ENCODE results near the gene TRAM2. TPM values are rescaled to one million over a fixed set of nuclear protein-coding genes. Genes with fewer than 3 reads are reported as not detected.

TRAM2 gene
- total and polyA plus RNA-seq, 2 of the 8 experiments (the other 6 are each of a cell fraction or from before 2014, with no cell fraction given), result 9.0 to 21.4 TPM

DNA sequence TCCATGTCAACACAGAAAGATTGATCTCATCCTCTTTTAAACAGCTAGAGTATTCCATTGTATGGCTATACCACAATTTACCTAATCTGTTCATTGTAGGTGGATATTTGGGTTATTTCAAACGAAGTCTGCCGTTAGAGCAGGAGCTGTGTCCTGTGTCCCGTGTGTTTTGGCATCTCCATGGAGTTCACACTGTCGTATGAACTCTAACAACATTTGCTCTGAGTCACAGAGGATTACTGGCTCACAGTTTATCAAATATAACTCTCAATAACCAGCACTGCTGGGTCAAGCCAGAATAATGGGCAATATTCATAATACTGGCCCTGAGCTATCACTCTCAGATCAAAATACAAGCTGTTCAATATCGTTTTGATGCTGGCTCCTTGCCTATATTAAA is 16.4 kb downstream of the TRAM2 start:
- 91% methylated on average over 5 of the region's 5 CpGs; no CpG with 5 or more reads in 1 of the 2 experiments for WGBS, 2 experiments (ENCODE audit: extremely low coverage in 1 of 2, insufficient coverage in 1 of 2, insufficient read length in 1 of 2, insufficient replicate concordance in 2 of 2, low coverage in 1 of 2, low lambda C conversion rate in 2 of 2, missing lambda C conversion rate in 1 of 2)
- CTCF ChIA-PET (ENCODE audit: partially characterized antibody), result interaction anchor here (0.6 to 2.2 kb wide), 4 partner anchors 9 to 22 kb away, joined by 3 to 8 read pairs (median 4); partner anchors contain the start of gene TRAM2
- FAIRE-seq, result no peak

More for the DNA sequence above, 16.4 kb downstream of the TRAM2 start:
- H3K9ac ChIP-seq (replicated peaks in 1 of 4; ENCODE audit: extremely low read depth in 1 of 4, low read depth in 3 of 4, low read length in 3 of 4), result no peak overlapping the region
- peaks cover 0 to 54% of the 10 kb centered on the region in 2 experiments; a peak in 2 of 4 replicates for H3K79me2 ChIP-seq (ENCODE audit: control insufficient read depth in 1 of 2, insufficient read depth in 2 of 2, low read length in 2 of 2)
- H3K9me3 ChIP-seq (ENCODE audit: insufficient read depth in 2 of 2, low read depth in 1 of 2, low read length in 1 of 2), result no peaks in the 10 kb centered on the region
- 0 out of 2 replicates have a peak overlapping the region, but pooled peaks have one; percentile 50 for H2BK15ac ChIP-seq (ENCODE audit: low read length)
- H2BK5ac ChIP-seq (ENCODE audit: low read depth, low read length), result no peak overlapping the region
- no peak overlapping the region for H2BK12ac ChIP-seq (ENCODE audit: low read depth, low read length)
- no peak overlapping the region for H3K23ac ChIP-seq (ENCODE audit: insufficient read length)
- H4K20me1 ChIP-seq (replicated peaks in 1 of 2; ENCODE audit: control insufficient read depth in 1 of 2, insufficient read depth in 2 of 2, low read length in 2 of 2), result peaks cover 0 to 5% of the 10 kb centered on the region in 2 experiments
- no peak overlapping the region for H2AFZ ChIP-seq (ENCODE audit: low read length)
- no peak overlapping the region for H3K18ac ChIP-seq (ENCODE audit: extremely low read depth, low read length)
- no peaks in the 10 kb centered on the region for H3K23me2 ChIP-seq (ENCODE audit: low read depth, low read length)
- no peaks in the 10 kb centered on the region for H3K27me3 ChIP-seq (replicated peaks in 1 of 4; ENCODE audit: control insufficient read depth in 3 of 4, extremely low read depth in 1 of 4, insufficient read depth in 3 of 4, low read length in 3 of 4)
- no peak for DNase-seq (ENCODE audit: low read depth in 1 of 2, low spot score in 2 of 2)
- H3K79me1 ChIP-seq (ENCODE audit: low read depth, low read length), result peaks cover 12% of the 10 kb centered on the region; the same call in 1 of the 2 replicates
- H3K14ac ChIP-seq (ENCODE audit: insufficient read length), result no peak overlapping the region
- POLR2A ChIA-PET (ENCODE audit: partially characterized antibody), result interaction anchor here (0.6 to 1.0 kb wide), 4 partner anchors 16 to 219 kb away, joined by 3 to 4 read pairs (median 3); no protein-coding TSS in a partner anchor
- H3K56ac ChIP-seq (replicated peaks; ENCODE audit: insufficient read length, low read depth, low read length), result no peak overlapping the region
- H3K4ac ChIP-seq (replicated peaks; ENCODE audit: insufficient read length, low read depth, low read length), result no peak overlapping the region
- no peak overlapping the region for H3K4me2 ChIP-seq (ENCODE audit: insufficient read depth in 1 of 2, low read depth in 2 of 2, low read length in 2 of 2)
- no peak overlapping the region for H3K27ac ChIP-seq (ENCODE audit: low read depth, low read length)
- H2BK120ac ChIP-seq (replicated peaks; ENCODE audit: low read depth, low read length), result no peak overlapping the region
- H2BK20ac ChIP-seq (ENCODE audit: low read length), result no peak overlapping the region
- no peak overlapping the region for H4K91ac ChIP-seq (replicated peaks; ENCODE audit: insufficient read length, low read length)
- H3K4me1 ChIP-seq (replicated peaks in 1 of 4; ENCODE audit: control insufficient read depth in 3 of 4, insufficient read depth in 4 of 4, low read length in 3 of 4), result peaks cover 1 to 20% (median 13%) of the 10 kb centered on the region in 4 experiments; a peak in 6 of 7 replicates
- H3K36me3 ChIP-seq (ENCODE audit: control insufficient read depth in 2 of 4, insufficient read depth in 4 of 4, low read length in 3 of 4), result no peaks in the 10 kb centered on the region
- no peak overlapping the region for H4K5ac ChIP-seq (ENCODE audit: insufficient read length, low read depth, low read length)
- no peak overlapping the region for H4K8ac ChIP-seq (ENCODE audit: extremely low read depth, insufficient read depth, low read length)
- H2AK5ac ChIP-seq (ENCODE audit: low read depth, low read length), result no peak overlapping the region
- H3K4me3 ChIP-seq (ENCODE audit: extremely low read depth in 1 of 4, insufficient read depth in 2 of 4, low read depth in 3 of 4, low read length in 4 of 4), result no peak overlapping the region
- TF ChIP-seq TEAD4 (IDR thresholded peaks at IDR 0.05; ENCODE audit: low read depth, low read length) (no peak), BCL11A (IDR thresholded peaks at IDR 0.05; ENCODE audit: low read depth in 2 of 2, low read length in 2 of 2) (no peak), RFX5 (IDR thresholded peaks at IDR 0.05; ENCODE audit: borderline replicate concordance, low read depth, low read length) (no peak), CREB1 (IDR thresholded peaks at IDR 0.05) (no peak), CBX8 (IDR thresholded peaks at IDR 0.05; ENCODE audit: borderline replicate concordance, low read depth, low read length) (no peak), JUN (IDR thresholded peaks at IDR 0.05; ENCODE audit: low read depth, low read length) (no peak)
